DMS 273 (cell line): ENCODE data around the gene CD151.
A peak's percentile ranks its signal among the peaks of the same experiment; 100 is the strongest.

Experiments used
- DNase-seq: peaks from one replicate; lab custom pipeline; 2025; ENCODE audit not compliant: unreplicated experiment; lab: John Stamatoyannopoulos, UW

The CD151 gene

DNA sequence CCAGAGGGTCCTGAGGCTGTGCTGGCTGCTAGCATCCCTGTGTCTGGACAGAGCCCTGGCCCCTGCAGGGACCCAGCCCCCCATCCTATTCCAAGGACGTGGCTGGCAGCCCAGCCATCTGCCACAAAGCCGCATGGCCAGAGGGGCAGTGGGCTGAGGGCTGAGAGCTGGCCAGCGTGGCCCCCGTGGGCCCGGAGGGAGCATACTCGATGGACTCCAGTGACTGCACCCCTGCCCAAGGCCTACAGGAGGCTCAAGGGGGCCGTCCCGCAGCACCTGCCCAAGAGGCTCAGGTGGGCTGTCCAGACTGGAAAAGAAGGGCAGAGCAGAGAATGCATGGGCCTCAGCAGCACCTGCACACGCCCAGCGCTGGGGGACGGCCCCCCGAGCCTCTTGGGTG lies 23.0 kb downstream of the CD151 start:
- DNase-seq = no peak

DNA sequence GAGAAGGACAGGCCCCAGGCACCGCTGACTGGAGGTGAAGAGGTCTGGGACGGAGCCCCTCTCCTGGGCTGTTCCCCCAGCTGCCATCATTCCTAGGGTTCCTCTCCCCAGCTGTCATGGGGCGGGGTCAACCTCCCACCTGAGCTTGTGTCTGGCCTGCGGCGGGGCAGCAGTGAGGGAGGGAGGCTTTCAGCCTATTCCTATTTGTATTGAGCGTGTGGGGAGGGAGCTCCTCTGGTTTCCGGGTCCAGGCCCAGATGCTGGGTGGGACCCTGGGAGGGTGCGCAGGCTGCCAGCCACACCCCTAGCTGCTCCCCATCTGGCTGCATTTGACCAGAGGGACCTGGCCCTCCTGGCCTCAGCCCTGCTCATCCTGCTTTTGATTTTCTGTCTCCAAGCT lies 23.6 kb downstream of the CD151 start:
- DNase-seq = peak; percentile 72

DNA sequence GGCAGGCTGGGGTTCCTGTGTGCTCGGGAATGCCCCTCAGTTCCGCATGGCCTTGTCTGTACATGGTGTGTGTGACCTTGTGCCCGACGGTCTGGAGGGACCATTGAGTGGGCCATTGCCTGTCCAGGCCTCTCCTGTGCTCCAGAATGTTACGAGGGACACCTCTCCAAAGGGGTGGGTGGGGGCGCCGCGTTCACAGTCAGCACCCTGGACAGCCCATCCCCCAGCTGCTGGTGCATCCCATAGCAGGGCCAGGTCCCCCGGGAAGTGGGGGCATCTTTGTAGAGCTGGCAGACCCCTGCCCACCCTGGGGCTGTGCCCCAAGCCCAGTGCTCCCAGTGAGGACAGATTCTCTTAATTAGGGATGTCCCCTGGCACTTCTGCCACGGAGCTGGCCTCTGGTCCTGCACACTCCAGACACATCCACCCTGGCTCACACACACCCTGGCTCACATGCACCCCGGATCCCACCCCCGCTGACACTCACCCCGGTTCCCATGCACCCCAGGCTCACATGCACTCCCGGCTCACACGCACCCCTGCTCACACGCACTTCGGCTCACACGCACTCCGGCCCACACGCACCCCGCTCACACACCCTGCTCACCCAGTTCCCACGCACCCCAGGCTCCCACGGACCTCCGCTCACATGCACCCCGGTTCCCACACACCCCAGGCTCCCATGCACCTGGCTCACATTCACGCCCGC lies 25.5 kb downstream of the CD151 start:
- DNase-seq = no peak

DNA sequence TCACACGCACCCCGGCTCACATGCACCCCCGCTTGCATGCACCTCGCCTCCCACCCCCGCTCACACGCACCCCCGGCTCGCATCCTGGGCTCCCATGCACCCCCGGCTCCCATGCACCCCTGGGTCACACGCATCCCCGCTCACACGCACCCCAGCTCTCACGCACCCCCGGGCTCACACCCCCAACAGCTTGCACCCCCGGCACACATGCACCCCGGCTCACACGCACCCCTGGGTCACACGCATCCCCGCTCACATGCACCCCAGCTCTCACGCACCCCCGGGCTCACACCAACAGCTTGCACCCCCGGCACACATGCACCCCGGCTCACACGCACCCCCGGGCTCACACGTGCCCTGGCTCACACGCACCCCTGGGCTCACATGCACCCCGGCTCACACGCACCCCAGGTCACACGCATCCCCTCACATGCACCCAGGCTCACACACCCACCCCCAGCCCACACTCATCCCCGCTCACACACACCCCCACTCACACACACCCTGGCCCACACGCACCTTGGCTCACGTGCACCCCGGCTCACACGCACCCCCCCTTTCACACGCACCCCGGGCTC lies 26.1 kb downstream of the CD151 start:
- no peak for DNase-seq

DNA sequence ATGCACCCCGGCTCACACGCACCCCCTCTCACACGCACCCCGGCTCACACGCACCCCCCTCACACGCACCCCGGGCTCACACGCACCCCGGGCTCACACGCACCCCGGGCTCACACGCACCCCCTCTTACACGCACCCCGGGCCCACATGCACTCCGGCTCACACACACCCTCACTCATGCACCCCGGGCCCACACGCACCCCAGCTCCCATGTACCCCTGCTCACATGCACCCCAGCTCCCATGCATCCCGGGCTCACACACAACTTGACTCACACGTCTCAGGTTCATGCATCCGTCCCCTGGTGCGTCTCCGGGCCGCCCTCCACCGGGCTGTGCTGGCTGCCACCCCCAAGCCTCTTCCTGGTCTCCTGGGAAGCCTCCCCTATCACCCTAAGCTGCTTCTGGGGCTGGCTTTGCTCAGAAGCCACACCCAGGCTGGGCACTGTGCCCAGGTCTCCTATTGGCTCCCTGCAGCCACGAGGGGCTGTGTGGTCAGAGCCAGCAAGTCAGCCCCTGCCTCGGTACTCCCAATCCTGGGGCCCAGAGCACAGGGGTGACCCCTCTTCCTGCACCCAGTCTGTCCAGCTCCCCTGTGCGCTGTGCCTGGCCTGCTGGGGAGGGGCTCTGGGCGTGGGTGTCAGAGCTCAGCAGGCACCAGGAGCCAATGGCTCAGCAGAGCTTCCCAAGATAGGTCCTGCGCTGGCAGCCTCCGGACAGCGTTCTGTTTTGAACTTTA lies 26.8 kb downstream of the CD151 start:
- peak; percentile 83 for DNase-seq

DNA sequence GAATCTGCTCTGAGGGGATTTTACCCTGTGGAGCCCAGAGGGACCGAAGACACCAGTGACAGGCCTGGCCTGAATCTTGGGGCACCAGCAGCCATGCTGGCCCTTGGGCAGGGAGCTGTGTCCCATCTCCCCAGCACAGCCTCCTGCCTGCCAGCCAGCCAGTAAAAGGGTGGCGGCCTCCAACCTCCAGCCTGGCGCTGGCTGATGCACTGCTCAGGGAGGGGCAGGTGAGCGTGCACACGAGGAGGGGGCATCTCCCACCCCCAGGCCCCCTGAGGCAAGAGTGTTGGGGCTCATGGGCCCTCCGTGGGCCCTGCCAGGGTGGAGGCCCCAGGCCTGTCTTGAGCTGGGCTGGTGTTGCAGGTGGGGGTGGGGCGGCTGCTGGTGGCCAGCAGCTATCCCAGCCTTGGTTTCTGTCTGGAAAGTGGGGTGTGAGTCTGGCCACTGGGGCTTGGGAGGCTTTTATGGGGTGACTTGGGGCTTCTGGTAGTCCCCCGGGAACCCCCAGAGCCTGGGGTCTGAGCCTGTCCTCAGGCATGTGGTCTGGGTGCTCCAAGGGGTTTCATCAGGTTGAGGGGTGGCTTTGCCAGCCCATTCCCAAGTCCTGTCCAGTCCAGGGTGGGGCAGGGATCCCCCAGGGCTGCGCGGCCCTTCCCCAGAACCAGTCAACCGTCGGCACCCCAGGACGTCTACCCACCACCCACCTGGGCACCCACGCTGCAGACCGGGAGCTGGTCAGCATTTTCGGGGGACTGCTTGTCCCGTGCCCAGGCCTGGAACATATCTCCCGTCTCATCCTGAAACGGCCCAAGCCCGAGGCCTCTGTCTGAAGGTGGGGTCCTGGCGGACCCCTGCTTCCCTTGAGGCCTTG lies 27.7 kb downstream of the CD151 start:
- no peak for DNase-seq

DNA sequence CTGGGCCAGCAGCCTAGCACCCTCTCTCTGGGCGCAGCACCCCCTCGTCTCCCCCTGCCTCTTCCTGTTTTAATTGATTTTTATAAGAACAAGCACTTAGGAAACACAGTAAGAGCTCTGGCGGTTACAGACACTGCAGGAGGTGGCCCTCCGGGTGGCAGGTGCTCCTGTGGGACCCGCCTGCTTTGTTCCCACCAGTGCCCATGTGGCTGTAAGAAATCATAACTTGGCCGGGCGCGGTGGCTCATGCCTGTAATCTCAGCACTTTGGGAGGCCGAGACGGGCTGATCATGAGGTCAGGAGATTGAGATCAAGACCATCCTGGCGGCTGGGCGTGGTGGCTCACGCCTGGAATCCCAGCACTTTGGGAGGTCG lies 28.3 kb downstream of the CD151 start:
- DNase-seq = no peak

DNA sequence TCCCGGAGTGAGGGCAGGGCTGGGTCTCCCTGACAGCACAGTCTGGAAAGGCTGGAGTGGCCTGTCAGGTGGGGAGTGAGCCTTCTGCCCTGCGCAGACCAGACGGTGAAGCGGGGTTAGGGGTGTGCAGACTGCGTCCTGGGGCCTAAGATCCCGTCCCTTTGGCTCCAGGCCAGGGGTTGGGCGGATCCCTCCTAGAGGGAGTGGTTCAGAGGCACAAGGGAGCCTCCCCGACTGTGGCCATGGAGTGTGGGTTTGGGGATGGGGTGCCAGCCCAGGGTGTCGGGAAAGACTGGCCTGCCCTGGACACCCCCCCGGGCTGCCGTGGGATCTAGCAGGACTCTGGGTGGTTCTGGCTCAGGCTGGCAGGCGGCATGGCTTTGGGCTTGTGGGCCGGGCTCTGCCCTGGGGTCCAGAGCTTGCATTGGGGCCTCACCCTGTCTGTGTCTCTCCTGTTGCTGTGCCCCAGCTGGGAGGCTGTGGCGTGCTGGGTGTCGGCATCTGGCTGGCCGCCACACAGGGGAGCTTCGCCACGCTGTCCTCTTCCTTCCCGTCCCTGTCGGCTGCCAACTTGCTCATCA lies 29.4 kb downstream of the CD151 start:
- DNase-seq = peak; percentile 79

DNA sequence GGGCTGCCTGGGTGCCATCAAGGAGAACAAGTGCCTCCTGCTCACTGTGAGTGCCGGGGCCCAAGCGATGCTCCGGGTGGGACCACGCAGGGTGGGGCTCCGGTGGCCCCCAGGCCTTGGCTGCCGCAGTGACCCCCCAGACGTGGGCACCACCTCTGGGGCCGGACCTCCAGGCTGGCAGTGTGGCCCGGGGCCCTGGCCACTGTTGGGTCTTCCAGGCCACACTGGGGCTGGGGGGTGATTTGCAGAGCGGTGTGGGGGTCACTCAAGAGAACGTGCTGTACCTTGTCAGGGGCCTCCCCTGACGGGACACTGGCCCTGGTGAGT lies 29.9 kb downstream of the CD151 start:
- DNase-seq = no peak

DNA sequence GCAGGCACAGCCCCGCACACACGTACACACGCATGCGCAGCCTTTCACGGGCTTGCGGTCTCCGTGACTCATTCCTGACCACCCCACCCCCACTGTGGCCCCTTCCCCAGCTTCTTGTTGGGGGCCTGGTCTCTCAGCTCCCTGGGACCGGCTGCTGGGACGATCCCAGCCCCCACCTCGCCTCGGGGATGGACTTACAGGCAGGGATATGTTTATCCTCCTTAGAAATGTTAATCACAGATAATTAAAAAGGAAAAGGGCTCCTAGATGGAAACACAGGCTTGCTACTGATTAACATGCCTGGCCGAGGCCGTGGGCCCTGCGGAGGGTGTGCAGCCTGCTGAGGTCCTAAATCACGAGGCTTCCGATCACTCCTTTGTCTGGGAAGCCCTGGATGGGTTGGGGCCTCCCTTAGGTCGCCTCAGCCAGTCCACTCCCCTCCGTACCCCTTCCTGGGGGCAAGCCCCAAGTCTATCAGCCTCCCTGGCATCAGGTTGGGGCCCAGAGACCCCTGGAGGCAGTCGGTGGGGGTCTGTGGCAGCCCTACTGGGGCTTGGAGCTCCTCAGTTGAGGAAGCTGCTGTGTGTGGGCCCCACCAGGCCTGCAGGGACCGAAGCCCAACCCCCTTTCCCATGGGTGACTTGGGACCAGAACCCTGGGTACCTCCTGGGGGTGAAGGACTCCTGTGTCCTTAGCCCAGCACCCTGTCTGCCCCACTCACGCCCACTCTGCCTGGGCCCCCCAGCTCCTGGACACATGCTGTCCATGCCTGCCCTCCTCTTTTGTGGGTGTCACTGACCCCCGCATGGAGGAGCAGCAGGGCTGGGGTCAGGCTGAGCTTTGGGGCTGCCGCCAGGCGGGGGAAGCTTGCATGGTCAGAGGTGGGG lies 30.5 kb downstream of the CD151 start:
- no peak for DNase-seq

DNA sequence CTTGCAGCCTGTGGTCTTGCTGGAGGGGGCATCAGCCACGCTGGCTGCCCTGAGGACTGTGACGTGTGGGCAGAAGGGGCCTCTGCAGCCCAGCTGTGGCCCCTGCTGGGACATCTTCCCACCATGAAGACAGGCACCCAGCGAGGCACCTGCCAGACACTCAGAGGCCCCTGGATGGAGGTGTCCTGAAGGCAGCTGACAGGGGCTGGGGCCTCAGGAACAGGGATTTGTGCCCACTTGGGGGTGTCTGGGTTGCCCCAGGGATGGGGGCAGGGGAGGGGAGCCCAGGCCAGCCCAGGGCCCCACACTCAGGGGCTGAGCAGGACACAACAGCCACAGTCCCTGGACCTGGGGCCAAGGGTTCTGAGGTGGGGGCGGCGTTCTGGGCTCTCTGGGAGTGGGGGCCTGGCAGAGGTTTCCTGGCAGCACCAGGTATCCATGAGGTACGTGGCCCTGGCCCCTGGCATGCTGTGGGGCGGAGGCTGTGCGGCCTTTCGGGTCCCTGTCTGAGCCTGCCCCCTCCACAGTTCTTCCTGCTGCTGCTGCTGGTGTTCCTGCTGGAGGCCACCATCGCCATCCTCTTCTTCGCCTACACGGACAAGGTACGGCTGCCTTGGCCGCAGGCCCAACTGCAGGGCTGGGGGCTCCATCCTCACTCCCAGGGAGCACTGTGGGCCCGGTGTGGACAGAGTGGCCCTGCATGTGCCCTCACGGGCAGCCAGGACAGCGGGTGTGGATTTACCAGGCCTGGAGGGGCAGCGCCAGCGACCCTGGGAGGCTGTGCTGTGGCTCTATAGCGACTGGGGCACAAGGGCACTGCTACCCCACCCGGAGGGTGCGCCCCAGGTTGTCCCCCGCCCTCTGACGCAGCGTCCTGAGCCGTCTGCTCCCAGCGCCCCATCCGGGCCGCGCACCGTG lies 31.4 kb downstream of the CD151 start:
- DNase-seq = no peak

DNA sequence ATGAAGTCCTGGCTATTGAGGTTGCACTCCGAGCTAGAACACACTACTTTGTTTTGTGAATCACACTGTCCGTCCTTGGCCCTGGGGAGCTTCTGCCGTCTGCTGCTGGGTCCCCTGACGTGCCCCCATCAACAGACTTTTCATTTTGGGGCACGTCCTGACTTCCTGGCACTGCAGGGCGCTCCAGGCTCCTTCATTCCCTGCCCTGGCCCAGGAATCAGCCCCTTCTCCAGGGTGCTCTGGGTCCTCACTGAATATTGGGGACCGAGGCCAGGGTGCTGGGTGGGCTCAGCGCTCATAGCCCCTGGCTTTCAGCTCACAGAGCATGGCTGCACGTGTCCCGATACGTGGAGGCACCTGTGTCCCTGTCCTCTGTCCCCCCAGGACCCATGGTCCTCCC lies 32.1 kb downstream of the CD151 start:
- no peak for DNase-seq

DNA sequence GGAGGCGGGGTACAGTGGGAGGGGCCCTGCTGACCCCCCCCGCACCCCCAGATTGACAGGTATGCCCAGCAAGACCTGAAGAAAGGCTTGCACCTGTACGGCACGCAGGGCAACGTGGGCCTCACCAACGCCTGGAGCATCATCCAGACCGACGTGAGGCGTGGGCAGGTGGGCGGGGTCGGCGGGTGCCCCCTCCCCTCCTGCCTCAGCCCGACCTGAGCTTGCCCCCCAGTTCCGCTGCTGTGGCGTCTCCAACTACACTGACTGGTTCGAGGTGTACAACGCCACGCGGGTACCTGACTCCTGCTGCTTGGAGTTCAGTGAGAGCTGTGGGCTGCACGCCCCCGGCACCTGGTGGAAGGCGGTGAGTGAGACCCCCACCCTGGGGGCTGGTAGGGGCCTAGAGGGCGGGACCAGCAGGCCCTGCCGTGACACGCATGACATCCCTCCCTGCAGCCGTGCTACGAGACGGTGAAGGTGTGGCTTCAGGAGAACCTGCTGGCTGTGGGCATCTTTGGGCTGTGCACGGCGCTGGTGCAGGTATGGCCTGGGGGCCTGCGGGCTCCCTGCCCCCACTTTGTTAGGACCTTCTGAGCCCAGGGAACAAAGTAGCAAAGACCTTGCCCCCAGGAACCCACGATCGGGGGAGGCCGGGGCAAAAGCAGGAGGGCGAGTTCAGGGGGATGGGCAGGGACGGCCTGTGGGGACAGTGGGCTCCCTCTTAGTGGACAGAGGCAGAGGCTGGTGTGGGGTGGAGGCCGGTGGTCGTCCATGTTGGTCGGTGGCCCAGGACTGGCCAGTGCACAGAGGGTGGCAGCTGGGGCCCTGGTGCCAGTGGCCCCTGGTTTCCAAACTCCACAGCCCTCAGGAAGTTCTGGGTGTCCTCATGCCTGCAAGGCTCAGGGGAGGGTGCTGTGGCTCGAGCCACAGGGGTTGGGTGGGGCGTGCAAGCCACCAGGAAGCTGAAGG lies 33.0 kb downstream of the CD151 start:
- no peak for DNase-seq

DNA sequence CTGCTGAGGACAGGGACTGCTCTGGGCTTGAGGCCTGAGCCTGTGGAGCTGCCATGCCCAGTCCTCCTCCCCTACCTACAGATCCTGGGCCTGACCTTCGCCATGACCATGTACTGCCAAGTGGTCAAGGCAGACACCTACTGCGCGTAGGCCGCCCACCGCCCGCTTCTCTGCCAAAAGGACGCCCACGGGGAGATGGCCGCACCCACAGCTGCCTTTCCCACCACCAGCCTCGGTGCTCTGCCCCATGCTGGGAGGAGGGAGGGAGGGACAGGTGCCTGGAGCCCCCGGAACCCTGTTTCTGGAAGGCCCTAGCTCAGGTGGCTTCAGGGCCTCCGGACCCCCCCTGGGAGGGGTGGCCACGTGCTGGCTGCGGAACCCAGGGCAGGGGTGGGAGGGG lies 33.7 kb downstream of the CD151 start:
- DNase-seq = no peak

DNA sequence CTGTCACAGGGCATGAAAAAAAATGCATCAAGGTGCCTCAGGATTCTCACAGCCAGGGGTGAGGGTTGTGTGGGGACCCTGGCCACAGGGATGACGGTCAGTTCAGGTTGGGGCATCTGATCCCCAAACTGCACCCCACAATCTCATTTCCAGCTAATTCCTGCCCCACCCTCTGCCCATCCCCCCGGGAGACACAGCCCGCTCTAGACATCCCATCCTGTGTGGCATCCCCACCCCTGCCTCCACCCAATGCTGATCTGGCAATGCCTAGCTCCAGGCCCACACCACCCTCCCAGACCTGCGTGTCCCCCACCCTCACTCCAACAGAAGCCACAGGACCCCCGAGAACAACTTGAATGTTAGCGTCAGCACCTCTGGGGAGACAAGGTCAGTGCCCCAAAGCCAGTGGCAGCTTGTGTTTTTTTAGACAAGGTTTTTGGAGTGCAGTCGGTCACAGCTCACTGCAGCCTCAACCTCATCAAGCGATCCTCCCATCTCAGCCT lies 35.2 kb downstream of the CD151 start:
- DNase-seq = no peak

DNA sequence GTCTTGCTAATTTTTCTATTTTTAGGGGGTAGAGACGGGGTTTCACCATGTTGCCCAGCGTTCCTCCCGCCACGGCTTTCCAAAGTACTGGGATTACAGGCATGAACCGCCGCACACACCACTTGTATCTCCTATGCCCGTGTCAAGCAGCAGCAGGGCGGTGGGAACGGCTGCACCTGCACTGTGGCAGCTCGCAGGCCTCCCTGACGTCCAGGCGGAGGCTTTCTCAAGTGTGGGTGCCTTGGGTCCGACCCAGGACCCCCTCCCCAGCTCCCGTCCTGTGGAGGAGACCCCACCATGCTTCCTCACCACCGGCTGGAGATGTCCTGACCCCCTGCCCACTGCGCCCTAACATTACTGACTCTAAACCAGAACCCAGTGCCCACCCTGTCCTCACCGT lies 35.6 kb downstream of the CD151 start:
- DNase-seq = no peak

DNA sequence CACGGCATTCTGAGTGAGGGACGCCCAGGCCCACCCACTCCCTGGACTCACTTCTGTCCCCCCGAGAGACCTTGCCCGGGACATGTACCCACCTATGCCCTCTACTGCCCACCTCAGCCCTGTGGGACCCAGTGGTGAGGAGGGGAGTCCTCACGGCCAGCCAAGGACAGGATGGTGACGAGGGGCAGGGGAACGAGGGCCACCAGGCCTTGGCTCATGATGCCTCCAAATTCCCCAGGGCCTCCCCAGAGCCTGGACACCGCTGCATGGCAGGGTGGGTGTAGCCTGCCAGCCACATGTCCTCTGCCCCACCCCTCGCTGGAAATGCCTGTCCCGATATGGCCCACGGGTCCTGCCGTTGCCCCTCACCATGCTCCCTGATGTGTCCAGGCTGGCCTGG lies 36.0 kb downstream of the CD151 start:
- no peak for DNase-seq
